Stimulated activated CD8-positive, alpha-beta memory T cell treated with anti-CD3 and anti-CD28 coated beads, Interleukin-12 subunit alpha, Interleukin-12 subunit beta, amount 100 ng/mL, for 4 hours (primary cell): Measurements from ENCODE around the gene TRO.

Experiments
- DNase-seq: peaks from one replicate; pipeline ENCODE4 v3.0.0-alpha.2; 2020; ENCODE audit warnings: low read depth

The TRO gene

DNA sequence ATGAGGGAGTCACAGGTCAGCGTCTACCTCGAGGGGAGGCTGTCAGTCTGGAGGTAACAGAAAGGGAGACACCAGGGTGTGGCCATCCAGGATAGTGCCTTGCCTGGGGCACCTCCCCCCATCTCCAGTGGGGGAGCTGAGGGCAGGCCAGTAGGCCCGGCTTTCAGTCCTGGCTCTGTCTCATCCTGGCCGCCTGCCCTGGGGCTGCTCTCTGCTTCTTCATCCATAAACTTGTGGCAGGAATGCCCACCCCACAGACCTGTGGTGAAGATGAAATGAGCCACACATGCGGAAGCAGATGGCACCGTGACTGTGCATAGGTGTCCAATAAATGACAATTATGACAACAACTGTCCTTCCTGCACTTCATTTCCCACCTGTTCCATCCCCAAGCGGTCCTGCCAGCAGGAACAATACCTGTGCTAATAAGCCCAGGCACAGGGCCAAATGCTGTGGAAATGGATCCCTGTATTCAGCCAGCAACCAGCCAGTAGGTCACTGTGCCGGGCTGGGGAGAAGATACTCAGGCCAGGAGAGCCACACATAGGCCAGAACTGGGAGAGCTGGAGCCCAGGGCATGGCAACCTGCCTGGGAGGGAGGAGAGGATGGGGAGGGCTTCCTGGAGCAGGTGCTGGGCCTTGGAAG, 30.2 kb downstream of the TRO start:
- no peak for DNase-seq

- DNase-seq, result no peak
Observed at GRCh38 chrX:54961750-54962149, 41.1 kb downstream of the TRO start.

DNA sequence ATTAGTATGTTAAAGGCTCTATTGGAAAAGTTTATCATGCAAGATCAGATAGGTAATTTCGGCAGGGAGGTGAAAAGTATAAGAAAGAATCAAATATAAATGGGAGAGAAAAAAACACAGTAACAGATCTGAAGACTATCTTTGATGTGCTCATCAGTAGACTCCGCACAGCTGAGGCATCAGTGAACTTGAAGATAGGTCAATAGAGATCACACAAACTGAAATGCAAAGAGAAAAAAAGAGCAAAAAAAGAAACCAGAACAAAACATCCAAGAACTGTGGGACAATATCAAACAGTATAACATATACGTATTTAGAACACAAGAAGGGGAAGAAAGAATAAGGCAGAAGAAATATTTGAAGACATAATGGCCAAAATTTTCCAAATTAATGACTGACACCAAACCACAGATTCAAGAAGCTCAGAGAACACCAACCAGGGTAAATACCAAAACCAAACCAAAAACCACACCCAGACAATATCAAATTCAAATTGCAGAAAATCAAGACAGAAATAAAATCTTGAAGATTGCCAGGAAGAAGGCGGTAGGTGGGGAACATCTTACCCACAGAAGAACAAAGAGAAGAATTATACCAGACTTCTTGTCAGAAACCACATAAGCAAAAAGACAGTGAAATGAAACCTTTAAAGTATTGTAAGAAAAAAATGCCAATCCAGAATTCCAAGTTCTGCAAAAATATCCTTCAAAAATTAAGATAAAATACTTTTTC, 44.3 kb downstream of the TRO start:
- no peak for DNase-seq

GRCh38 chrX:54977387-54977786, 56.8 kb downstream of the TRO start:
- DNase-seq, result no peak

GRCh38 chrX:54978448-54978847, 57.8 kb downstream of the TRO start:
- no peak for DNase-seq

GRCh38 chrX:54979432-54979831, 58.8 kb downstream of the TRO start:
- no peak for DNase-seq

DNA sequence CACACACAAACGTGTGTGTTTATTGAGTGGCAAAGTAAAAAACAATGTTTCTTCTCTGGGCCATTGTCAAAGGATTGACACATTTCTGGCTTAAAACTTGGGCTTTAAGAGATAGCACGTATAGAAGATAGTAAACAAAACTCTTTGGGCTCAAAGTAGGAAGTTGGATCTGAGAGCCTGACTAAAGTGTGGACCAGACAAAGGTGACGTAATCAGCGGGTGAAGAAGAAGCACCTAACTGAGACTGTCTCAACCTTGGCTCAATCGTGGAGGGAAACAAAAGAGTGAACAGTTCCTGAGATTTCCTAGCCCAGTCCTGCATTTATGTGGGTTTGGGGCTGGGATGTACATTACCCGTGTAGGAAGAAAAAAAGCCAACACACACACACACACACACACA, 59.7 kb downstream of the TRO start:
- no peak for DNase-seq
